Activated CD4-positive, alpha-beta T cell treated with anti-CD3 and anti-CD28 coated beads, Interleukin-2, Interleukin-4, amounts not matched to agents 100 ng/mL and 50 ng/mL, durations not matched to agents 16 hours and 8 hours (primary cell): Measurements from ENCODE around the gene SNED1.

ENCODE experiments used
- DNase-seq: peaks from one replicate; pipeline ENCODE4 v3.0.0-alpha.2; 2020; ENCODE audit warnings: low spot score

The SNED1 gene

DNA sequence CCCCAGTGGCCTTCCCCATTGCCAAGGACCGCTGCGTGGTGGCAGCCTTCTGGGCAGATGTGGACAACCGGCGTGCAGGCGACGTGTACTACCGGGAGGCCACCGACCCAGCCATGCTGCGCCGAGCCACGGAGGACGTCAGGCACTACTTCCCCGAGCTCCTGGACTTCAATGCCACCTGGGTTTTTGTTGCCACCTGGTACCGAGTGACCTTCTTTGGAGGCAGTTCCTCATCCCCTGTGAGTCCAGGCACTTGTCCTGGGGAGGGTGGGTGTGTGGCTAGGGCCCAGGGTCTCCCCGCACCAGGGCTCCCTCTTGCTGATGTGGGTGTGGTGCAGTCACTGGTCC lies 31.9 kb downstream of the SNED1 start:
- no peak for DNase-seq

DNA sequence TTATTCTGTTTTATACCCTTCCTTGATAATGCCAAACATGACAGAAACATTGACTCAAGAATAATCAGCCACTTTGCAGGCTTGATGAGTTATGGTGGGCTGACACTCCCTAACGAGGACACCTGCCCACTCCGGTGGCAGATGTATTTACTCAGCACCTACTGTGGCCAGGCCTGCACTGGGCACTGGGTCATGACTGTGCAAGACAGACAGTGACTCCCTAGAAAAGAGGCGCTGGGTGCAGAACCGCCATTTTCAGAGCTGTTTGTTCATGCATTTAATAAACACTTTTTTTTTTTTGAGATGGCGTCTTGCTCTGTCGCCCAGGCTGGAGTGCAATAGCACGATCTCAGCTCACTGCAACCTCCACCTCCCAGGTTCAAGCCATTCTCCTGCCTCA lies 32.5 kb downstream of the SNED1 start:
- no peak for DNase-seq

DNA sequence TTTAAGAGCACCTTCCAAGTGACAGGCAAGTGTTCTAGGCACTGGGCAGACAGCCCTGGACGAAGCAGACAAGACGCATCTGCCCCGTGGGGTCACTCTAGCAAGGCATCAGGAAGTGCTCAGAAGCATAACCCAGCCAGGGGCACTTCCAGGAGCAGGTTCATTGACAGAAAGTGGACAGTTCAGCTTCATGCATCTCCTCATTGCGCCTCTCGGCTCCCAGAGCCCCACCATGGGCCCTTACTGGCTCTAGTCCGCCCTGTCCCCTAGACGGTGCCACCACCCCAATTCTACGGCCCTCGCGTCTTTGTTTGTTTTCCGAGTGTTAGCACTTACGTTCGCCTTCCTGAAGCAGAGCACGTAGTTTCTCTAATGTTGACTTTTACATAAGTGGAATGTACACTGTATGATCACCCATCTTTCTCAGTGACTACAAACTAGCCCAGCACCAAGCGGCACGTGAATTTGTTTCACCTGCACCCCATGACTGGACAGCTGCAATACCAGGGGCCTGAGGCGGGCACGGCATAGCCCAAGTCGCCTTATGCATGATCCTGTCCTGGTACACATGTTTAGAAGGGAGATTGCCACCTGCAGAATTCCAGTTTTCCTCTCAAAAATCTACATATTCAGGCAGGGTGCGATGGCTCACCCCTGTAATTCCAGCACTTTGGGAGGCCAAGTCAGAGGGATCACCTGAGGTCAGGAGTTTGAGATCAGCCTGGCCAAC lies 33.2 kb downstream of the SNED1 start:
- no peak for DNase-seq

DNA sequence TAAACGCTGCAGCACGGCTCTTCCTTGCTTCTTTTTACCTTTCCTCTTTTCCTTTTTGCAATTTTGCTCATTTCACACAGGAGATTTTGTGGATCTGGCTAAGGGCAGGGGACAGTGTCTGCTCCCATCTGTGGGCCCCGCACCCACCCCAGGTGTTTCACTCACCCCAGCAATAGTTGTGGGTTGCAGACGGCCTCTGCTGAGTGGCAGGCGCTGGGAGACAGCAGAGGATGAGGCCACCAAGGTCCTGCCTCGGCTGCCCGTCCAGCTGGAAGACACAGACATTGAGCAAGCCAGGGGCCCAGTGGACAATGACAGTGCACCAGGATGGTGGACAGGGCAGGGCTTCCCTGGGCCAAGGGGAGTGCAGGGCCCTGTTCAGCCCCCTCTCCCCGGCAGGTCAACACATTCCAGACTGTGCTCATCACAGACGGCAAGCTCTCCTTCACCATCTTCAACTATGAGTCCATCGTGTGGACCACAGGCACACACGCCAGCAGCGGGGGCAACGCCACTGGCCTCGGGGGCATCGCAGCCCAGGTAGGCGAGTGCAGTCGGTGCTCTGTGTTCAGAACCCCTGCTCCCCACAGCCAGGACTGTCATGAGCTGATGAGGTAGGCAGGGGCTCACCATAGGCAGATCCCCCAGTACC lies 35.0 kb downstream of the SNED1 start:
- no peak for DNase-seq

DNA sequence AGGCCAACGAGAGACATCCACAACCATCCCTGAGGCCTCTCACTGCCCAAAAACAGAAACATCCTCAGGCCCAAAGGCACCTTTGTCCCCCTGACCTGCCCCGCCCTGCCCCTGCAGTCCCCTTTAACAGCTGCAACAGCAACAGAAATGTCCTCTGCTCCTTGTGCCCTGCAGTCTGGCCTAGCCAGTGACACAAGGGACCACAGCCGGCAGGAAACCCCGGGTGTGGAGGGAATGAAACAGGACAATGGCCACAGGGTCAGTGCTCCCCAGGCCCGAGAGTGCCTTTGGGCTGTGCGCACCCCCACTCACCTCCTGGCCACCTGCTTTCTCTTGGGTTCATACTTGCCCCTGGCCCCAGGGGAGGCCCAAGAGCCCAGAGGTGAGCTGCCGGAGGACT lies 35.6 kb downstream of the SNED1 start:
- DNase-seq, result no peak

DNA sequence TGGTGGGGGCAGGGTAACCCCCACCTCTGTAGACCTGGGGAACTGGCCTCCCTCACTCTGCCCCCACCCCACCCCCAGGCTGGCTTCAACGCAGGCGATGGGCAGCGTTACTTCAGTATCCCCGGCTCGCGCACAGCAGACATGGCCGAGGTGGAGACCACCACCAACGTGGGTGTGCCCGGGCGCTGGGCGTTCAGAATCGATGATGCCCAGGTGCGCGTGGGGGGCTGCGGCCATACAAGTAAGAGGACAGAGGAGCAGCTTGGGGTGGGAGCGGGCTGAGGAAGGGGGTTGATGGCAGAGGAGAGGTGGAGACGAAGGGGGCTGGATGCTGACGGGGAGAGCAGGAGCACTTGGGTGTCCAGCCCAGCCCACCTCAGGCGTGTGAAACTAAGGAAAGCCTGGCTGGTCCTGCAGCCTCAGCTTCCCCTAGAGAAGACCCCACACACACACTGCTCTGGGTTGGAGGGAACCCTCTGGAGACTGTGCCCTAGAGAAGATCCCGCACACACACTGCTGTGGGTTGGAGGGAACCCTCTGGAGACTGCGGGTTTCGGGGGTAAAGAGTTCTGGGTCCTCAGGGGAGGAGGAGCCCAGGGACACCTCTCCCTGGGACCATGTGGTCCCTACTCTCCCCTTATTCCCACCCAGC lies 36.2 kb downstream of the SNED1 start:
- DNase-seq, result no peak

DNA sequence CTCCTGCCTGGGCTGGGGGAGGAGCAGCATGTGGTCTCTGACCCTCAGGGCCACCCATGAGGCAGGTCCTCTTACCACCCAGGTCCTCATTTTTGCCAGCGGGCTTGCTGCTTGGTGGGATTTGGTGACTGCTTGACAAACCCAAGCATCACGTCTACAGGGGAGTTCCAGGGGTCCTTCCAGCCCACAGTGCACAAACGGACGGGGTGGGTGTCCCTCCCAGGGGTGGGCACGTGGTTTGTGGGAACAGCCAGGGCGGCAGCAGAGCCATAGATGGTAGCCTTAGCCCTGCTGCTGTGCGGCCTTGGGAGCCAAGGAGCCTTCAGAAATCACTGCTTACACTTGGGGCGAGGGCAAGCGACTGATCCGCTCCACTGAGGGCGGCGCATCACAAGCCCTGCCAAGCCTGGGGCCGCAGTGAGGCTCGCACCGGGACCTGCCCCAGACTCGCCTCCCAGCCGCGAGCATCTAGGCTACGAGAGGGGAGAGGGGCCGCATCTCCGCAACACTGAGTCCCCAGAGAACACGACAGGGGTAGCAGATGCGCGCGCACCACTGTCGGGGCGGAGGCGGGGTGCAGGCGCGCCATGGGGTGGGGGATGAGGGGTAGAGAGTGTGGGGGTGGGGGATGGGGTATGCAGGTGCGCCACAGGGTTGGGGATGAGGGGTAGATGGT lies 36.9 kb downstream of the SNED1 start:
- DNase-seq, result no peak

DNA sequence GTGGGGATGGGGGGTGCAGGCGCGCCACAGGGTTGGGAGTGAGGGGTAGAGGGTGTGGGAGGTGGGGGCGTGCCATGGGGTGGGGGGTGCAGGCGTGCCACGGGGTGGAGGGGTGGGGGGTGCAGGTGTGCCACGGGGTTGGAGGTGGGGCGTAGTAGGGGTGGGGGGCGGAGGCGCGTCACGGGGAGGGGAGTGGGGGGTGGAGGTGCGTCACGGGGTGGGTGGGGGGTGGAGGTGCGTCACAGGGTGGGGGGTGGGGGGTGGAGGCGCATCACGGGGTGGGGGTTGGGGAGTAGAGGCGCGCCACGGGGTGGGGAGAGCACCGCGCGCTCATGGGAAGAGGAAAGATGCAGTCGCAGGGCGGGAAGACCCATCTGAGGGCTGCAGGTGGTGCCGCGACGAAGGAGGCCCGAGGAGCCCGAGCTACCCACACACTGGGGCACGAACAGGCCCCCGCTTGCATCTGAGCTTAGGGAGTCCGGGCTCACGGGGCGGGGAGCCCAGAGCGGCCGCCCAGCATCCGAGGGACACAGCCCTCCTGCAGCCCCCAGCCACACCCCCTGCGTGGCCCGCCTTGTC lies 37.5 kb downstream of the SNED1 start:
- DNase-seq, result no peak

DNA sequence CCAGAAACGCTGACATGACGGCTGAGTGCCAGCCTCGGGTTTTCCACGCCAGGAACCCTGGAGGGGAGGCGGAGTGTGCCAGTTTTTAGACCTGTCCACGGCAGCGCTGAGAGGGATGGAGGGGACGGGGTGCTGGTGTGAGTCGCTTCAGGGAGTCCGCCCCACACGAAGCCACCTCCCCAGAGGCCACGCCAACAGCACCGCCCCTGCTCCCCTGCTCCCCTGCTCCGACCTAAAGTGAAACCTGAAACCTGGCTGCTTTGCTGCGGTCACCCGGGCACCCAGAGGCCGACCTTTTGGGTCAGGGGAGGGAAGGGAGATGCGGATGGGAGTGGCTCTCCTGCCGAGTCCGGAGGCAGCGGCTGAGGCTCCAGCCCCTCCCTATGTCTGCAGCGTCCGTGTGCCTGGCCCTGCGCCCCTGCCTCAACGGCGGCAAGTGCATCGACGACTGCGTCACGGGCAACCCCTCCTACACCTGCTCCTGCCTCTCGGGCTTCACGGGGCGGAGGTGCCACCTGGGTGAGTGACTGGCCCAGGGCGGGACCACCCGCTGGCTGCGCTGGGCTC lies 38.1 kb downstream of the SNED1 start:
- peak; percentile 40 for DNase-seq

DNA sequence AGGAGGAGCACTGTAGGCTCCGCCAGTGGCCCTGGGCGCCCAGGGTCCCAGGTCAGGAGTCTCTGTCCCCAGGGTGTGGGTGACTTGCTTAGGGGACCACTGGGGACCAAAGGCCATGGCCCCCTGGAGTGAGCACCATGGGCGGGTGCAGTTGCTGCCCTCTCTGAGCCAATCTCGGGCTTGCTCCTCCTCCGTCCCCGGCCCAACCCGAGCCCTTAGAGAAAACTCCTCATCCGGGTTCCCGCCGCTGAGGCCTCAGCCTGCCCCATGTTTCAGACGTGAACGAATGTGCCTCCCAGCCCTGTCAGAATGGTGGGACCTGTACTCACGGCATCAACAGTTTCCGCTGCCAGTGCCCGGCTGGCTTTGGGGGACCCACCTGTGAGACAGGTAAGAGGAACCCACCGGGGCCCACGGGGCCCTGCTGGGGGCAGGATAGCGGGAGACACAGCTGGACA lies 38.6 kb downstream of the SNED1 start:
- DNase-seq, result no peak

DNA sequence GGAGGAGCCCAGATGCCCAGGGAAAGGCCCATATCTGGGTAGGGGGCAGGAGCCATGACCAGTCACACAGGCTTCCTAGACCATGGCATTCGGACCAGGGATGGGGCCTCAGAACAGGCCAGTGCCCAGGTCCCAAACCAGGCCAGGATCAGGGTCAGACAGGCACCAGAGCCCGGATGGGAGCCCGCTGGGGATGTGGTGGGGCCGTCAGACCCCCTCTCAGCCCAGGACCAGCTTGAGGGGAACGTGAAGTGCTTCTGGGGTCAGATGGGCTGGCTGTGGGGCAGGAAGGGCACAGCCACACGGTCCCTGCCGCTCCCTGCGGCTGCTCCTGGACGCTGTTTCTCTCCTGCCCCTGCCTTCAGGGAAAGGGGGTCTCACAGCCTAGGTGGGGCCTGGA lies 39.1 kb downstream of the SNED1 start:
- DNase-seq, result no peak

DNA sequence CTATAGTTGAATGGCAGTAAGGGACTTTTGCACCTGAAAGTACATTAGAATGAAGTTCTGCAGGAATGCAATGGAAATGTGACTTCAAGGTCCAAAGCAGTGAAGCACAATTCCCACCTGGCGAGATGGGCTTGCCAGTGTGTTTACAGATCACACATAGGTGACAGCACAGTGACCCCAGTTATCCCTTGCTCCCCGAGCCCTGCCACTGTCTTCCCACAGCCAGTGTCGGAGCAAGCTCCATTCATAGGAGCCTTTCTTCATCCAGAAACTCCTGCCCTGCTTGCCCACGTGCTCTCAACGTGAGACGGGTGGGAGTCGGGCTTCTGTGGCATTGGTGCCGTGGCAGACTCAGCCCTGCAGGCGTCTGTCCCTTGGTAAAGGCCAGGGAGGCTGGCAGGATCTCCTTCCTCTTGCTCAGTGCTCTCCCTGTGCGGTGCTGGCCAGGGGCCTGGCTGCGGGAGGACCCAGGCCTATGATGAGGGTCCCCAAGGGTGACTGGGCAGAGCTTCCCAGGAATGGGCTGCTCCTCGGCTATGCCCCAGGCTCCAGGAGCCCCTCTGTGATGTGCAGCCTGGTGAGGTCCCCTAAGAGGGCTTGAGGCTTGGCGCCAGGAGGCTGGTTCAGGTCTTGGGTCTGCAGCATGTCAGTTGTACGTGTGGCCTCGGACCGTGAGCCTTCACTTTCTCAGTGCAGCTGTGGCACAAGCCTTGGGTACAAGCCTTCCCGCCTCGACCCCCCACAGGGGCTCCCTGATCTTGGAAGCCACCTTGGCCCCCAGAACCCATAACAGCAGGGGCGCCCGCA lies 40.2 kb downstream of the SNED1 start:
- no peak for DNase-seq

DNA sequence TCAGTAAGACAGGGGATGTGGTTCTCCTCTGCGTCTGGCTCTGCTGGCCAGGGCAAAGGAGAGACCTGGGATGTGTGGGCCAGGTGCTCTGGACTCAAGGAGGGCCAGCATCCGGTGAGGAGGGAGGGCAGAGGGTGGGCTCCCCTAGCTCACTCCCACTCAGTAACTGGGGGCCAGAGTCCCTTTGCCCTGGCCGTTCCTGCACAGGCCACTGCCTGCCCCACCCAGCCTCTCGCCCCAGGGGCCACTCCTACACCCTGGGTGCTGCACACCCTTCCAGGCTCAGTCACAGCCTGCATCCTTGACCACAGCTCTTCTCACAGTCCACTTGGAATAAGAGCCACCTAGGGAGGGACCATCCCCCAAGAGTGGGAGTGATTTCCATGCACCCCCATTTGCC lies 41.0 kb downstream of the SNED1 start:
- DNase-seq, result no peak

DNA sequence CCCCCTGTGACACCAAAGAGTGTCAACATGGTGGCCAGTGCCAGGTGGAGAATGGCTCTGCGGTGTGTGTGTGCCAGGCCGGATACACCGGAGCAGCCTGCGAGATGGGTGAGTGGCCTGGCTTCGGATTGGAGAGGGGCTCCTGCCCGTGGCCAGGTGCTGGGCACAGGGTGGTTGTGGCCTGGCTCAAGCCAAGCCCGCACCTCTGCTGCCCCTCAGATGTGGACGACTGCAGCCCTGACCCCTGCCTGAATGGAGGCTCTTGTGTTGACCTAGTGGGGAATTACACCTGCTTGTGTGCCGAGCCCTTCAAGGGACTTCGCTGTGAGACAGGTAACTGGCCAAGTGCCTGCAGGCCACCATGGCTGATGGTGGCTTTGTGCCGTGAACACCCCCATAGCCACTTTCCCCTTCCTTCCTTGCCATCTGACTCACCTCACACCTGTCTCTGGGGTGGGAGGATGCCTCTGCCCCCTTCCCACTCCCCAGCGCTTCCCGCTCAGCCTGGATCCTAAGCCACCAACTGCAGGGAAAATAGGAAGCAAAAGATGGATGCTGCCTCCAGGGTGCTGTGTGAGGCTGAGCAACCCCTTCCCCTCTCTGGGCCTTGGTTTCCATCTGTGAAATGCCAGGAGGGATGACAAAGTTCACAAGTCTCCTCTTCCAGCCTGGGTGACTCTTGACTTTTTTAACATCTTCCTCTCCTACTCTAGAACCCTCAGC lies 41.8 kb downstream of the SNED1 start:
- DNase-seq, result no peak

DNA sequence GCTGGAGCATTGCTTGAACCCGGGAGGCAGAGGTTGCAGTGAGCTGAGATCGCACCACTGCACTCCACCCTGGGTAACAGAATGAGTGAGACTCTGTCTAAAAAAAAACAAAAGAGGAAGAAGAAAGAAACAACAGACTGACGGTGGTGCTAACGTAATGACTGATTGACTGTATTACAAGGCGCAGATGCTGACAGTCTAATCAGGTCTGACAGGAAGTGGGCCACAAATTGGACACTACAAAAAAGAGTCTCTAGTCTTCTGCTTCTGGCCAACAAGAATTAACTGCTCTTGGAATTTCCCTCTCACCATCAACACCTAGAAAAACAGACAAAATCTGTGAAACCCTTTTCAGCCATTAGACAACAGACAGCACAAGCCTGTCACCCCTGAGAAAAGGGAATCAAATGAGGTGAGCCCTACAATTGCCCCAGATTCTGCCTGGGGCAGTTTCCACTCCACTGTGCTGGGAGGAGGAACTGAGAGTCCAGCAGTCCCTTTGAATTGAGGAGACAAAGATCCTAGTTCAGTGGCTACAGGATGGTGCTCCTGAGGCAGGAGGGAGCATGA lies 43.3 kb downstream of the SNED1 start:
- peak; percentile 10 for DNase-seq

DNA sequence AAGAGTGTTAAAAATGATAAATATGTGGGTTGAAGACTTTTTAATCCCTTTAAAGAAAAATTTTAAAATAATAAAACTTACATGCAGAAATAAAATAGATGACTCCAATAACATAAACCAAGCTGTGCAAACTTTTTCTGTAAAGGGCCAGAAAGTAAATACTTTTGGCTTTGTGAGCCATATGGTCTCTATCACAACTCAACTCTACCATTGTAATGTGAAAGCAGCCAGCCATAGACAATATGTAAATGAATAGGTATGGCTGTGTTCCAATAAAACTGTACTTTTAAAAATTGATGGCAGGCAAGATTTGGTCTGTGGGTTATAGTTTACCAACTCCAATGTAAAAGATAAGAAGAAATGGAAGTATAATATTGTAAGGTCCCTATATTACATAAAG lies 45.2 kb downstream of the SNED1 start:
- DNase-seq, result no peak

DNA sequence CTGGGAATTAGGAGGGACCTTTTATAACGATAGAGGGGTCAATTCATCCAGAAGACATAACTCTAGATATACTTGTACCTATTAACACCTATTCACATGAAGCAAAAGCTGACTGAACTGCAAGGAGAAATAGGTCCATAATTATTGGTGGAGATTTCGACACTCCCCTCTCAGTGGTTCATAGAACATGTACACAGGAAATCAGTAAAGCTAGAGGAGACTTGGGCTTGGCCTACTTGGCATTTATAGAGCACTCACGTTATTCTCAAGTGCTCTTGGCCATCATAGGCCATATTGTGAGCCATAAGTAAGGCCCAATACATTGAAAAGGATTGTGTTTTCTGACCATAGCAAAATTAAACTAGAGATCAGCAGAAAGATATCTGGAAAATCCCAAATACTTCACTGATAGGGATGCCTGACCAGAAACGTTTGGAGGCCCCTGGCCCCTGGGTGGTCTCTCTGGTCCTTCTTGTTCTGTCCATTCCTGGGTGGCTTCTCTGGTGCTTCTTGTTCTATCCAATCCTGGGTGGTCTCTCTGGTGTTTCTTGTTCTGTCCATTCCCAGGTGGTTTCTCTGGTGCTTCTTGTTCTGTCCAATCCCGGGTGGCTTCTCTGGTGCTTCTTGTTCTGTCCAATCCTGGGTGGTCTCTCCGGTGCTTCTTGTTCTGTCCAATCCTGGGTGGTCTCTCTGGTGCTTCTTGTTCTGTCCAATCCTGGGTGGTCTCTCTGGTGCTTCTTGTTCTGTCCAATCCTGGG lies 49.0 kb downstream of the SNED1 start:
- DNase-seq, result no peak

DNA sequence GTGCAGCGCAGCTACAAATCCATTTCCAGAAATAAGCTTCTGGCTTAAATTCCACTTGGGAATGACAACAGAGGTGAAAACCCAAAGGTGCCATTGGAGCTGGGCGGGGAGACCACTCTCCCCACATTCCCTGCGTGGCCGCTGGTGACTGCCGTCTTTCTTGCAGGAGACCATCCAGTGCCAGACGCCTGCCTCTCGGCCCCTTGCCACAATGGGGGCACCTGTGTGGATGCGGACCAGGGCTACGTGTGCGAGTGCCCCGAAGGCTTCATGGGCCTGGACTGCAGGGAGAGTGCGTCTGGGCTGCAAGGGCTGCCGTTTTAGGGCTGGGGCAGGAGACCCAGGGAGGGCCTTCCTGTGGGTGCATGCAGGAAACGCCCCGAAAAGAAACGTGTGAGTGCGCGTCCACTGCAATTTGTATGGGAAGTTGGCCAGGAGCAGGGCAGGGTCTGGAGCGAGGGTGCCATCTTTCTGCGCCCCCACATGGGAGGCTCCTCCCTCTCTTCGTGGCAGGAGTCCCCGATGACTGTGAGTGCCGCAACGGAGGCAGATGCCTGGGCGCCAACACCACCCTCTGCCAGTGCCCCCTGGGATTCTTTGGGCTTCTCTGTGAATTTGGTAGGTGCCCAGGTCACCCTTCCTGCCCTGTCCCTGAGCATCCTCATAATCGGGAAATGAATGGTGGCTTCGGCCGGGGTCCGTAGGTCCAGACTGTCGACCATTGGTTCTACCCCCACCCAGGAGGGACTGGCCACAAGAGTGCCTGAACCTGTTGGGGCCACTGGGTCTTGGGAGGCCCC lies 49.9 kb downstream of the SNED1 start:
- DNase-seq, result no peak

DNA sequence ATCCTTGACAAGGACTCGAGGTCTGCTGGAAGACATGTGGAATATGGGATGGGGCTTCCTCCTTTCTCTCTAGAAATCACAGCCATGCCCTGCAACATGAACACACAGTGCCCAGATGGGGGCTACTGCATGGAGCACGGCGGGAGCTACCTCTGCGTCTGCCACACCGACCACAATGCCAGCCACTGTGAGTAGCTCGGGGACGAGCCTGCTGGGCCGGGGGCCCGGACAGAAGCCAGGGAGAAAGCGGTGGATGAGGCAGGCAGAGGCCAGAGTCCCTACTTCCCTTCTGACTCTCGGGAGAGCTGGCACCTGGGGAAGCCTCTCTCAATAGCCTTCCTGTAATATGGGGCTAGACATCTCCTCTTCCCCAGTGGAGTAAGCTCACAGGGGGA lies 50.5 kb downstream of the SNED1 start:
- DNase-seq, result no peak
